GM19438 (cell line): ENCODE results near the gene YBX2.

Experiments used
- ATAC-seq: cut with Tn5 transposase; IDR thresholded peaks from one replicate; pipeline ENCODE4 v1.9.1; 2021; ENCODE audit warnings: low read depth; ENCODE audit not compliant: unreplicated experiment

The YBX2 gene

GRCh38 chr17:7306911-7307685 lies 12.7 kb upstream of the YBX2 start, which contains the start of gene EIF5A:
TSS of gene EIF5A (plus strand) at chr17:7307628. CDS start at chr17:7309636, 2,008 bp downstream.
- peak; percentile 63 for ATAC-seq

GRCh38 chr17:7304179-7304578 lies 9.7 kb upstream of the YBX2 start:
- no peak for ATAC-seq

- no peak for ATAC-seq
Measured at GRCh38 chr17:7296189-7296861, 1.9 kb upstream of the YBX2 start.

DNA sequence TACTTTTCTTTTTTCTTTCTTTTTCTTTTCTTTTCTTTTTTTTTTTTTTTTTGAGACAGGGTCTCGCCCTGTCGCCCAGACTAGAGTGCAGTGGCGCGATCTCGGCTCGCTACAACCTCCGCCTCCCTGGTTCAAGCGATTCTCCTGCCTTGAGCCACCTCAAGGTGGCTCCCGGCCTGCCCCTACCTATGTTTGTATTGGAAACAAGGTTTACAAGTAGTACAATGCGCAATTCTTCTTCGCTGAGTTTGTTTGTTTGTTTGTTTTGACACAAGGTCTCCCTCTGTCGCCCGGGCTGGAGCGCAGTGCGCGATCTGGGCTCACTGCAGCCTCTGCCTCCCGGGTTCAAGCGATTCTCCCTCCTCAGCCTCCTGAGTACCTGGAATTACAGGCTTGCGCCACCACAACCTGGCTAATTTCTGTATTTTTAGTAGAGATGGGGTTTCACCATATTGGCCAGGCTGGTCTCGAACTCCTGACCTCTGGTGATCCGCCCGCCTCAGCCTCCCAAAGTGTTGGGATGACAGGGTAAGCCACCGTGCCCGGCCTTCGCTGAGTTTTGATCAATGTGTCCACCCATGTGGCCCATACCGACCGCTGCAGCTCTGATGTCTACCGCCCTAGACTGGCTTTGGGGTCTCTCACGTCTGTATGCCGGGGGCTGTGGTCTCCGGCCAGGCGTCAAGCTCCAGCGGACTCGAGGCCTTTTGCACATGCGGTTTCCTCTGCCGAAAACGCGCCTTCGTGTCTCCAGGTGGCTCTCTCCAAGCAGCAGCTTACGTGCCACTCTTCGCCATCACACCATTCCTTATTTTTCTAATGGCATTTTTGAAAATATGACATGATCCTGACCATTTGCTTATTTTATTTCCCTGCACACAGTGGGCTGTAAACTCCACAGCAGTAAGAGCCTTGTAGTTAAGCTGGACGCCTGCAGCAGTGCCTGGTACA lies 1.1 kb upstream of the YBX2 start:
- no peak for ATAC-seq

DNA sequence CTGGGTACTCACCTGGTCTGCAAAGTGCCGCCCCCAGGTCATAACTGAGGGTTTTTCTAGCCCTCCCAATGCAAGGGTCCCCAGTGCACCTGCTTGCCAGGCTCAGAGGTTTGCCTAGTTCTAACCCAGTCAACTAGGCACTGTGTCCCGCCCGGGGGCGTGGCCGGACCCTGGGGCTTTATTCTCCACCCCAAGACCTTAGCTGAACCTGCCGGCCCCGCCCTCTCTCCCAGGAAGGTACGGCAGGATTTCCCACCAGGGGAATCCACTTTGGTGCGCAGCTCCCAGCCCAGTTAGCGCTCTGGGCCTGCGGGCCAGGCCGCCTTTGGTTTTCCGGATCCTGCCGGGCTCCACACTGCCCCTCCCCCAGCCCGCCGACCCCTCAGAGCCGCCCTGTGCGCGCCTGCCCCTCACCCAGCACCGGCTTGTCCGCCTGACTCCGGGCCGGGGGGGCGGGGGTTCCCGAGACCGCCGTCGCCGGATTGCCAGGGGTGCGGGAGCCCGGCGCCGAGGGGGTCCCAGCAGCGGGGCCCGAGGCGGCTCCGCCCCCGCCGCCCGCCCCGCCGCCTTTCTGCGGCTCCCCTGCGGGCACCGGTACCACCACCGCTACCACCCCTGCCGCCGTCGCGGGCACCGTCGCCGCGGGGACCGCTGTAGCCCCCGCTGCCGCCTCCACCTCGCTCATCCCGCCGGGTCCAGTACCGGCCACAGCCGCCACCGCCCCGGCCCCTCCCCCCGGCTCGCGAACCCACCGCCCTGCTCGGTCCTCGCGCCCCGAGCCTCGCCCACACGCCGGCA lies 424 bp downstream of the YBX2 start:
- no peak for ATAC-seq

- no peak for ATAC-seq
Measured at GRCh38 chr17:7293159-7293558, 1.3 kb downstream of the YBX2 start.

GRCh38 chr17:7292729-7293128 lies 1.7 kb downstream of the YBX2 start:
- ATAC-seq: no peak

- no peak for ATAC-seq
Measured at GRCh38 chr17:7292194-7292593, 2.2 kb downstream of the YBX2 start.

GRCh38 chr17:7290685-7291084 lies 3.8 kb downstream of the YBX2 start:
- ATAC-seq: no peak

- no peak for ATAC-seq
Measured at GRCh38 chr17:7290166-7290565, 4.3 kb downstream of the YBX2 start.

GRCh38 chr17:7289256-7290032 lies 5.0 kb downstream of the YBX2 start:
- no peak for ATAC-seq

DNA sequence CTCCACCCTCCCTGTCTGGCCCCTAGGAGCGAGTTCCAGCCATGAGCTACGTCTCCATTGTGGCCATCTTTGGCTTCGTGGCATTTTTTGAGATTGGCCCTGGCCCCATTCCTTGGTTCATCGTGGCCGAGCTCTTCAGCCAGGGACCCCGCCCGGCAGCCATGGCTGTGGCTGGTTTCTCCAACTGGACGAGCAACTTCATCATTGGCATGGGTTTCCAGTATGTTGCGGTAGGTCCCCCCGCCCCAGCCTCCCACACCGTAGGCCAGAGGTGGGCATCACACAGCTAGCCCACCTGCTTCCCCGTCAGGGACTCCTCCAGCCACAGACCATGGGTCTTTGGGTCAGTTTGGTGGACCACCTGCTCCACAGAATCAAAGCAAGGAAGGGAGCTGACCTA lies 8.8 kb downstream of the YBX2 start:
- no peak for ATAC-seq

- ATAC-seq: no peak
Measured at GRCh38 chr17:7284911-7285310, 9.5 kb downstream of the YBX2 start.

- ATAC-seq: no peak
Measured at GRCh38 chr17:7283471-7284216, 10.8 kb downstream of the YBX2 start.

GRCh38 chr17:7282752-7283321 lies 11.6 kb downstream of the YBX2 start:
- ATAC-seq: no peak

DNA sequence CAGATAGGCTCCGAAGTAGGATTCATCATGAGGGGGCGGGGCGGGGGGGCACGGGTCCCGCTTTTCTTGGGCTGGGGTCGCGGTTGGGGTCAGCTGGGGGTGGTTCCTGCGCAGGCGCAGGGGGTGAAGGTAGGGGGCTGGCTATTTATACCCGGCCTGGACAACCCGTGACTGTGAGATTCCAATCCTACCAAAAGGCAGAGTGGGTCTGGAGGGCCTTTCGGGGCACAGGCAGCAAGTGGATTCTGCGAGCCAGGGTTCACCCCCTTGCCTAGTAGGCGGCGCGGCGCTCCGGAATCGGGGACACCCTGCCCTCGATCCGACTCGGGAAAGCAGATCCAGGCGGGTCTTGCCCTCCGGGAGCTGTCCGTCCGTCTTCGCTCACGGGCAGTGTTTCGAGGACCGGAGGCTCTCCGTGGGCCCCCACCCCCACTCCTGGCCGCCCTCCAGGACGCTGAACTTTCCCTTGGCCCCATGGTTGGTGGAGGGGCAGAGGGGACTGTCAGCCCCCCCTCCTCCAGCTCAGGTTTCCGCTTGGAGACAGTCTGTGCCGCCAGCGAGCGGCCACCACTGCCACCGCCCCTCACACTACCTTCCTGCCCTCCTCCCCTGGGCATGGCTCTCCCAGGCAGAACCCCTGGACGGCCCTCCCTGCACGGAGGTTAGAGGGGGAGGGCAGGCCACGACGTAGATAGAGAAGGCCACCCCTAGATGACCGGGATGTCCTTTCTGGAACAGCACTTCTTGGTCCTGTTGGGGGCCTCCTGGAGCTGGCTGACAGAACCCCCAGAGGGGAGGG lies 12.3 kb downstream of the YBX2 start:
- no peak for ATAC-seq

DNA sequence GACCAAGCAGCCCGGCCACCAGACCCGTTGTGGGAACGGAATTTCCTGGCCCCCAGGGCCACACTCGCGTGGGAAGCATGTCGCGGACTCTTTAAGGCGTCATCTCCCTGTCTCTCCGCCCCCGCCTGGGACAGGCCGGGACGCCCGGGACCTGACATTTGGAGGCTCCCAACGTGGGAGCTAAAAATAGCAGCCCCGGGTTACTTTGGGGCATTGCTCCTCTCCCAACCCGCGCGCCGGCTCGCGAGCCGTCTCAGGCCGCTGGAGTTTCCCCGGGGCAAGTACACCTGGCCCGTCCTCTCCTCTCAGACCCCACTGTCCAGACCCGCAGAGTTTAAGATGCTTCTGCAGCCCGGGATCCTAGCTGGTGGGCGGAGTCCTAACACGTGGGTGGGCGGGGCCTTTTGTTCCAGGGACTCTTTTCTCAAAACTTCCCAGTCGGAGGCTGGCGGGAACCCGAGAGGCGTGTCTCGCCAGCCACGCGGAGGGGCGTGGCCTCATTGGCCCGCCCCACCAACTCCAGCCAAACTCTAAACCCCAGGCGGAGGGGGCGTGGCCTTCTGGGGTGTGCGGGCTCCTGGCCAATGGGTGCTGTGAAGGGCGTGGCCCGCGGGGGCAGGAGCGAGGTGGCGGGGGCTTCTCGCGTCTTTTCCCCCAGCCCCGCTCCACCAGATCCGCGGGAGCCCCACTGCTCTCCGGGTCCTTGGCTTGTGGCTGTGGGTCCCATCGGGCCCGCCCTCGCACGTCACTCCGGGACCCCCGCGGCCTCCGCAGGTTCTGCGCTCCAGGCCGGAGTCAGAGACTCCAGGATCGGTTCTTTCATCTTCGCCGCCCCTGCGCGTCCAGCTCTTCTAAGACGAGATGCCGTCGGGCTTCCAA lies 13.1 kb downstream of the YBX2 start, which contains the start of gene SLC2A4:
TSS of gene SLC2A4 (plus strand) at position 645 of the 879 bp plus-strand sequence. CDS start at position 862, 217 bp downstream.
- ATAC-seq: no peak
